SHP77 (cell line): ENCODE results near the gene SUV39H1.

Experiments
- DNase-seq, 2 experiments: peaks; one replicate each; lab custom pipeline; 2025; lab: John Stamatoyannopoulos, UW

Gene SUV39H1

GRCh38 chrX:48714573-48714972, 18.0 kb downstream of the SUV39H1 start:
- no peak for DNase-seq

GRCh38 chrX:48715072-48715471, 18.5 kb downstream of the SUV39H1 start:
- no peak for DNase-seq

GRCh38 chrX:48715876-48716502, 19.5 kb downstream of the SUV39H1 start:
- DNase-seq = no peak

- no peak for DNase-seq
These were observed 23.4 kb downstream of the SUV39H1 start for GRCh38 chrX:48719958-48720357.

GRCh38 chrX:48720577-48721250, 24.2 kb downstream of the SUV39H1 start:
- DNase-seq = no peak

GRCh38 chrX:48721916-48722315, 25.4 kb downstream of the SUV39H1 start:
- no peak for DNase-seq

- DNase-seq = no peak
These were observed 30.1 kb downstream of the SUV39H1 start for GRCh38 chrX:48726596-48726995.

GRCh38 chrX:48728653-48729052, 32.1 kb downstream of the SUV39H1 start:
- no peak for DNase-seq

GRCh38 chrX:48736303-48736702, 39.8 kb downstream of the SUV39H1 start:
- DNase-seq = no peak

- no peak for DNase-seq
These were observed 40.3 kb downstream of the SUV39H1 start for GRCh38 chrX:48736878-48737212.

- peak; percentile 88 to 94 for DNase-seq
These were observed 40.8 kb downstream of the SUV39H1 start for GRCh38 chrX:48737213-48737938.

GRCh38 chrX:48737940-48738339, 41.4 kb downstream of the SUV39H1 start:
- no peak for DNase-seq

GRCh38 chrX:48741834-48742233, 45.3 kb downstream of the SUV39H1 start:
- no peak for DNase-seq

- DNase-seq = no peak
These were observed 48.7 kb downstream of the SUV39H1 start for GRCh38 chrX:48745222-48745621.

GRCh38 chrX:48747415-48748016, 51.0 kb downstream of the SUV39H1 start:
- DNase-seq = no peak

- no peak for DNase-seq
These were observed 52.6 kb downstream of the SUV39H1 start for GRCh38 chrX:48749182-48749581.

GRCh38 chrX:48751343-48751742, 54.8 kb downstream of the SUV39H1 start:
- no peak for DNase-seq

GRCh38 chrX:48752498-48752897, 56.0 kb downstream of the SUV39H1 start:
- DNase-seq = no peak

- no peak for DNase-seq
These were observed 57.2 kb downstream of the SUV39H1 start for GRCh38 chrX:48753708-48754228.

GRCh38 chrX:48754238-48754637, 57.7 kb downstream of the SUV39H1 start:
- no peak for DNase-seq
